ENCODE data around the gene KIAA0753.

KIAA0753 gene

GRCh38 chr17:6569370-6570285 is 70.9 kb downstream of the KIAA0753 start:
- no peak for DNase-seq (ENCODE audit: low read depth)

- DNase-seq (ENCODE audit: low read depth): no peak
Measured at GRCh38 chr17:6568184-6568758, 72.2 kb downstream of the KIAA0753 start.

GRCh38 chr17:6567528-6568183 is 72.9 kb downstream of the KIAA0753 start:
- no peak for DNase-seq (ENCODE audit: low read depth)

GRCh38 chr17:6561446-6561845 is 79.1 kb downstream of the KIAA0753 start:
- DNase-seq (ENCODE audit: low read depth): no peak

GRCh38 chr17:6560496-6560895 is 80.0 kb downstream of the KIAA0753 start:
- no peak for DNase-seq (ENCODE audit: low read depth)

- DNase-seq (ENCODE audit: low read depth): no peak
Measured at GRCh38 chr17:6559753-6560215, 80.7 kb downstream of the KIAA0753 start.

- DNase-seq (ENCODE audit: low read depth): no peak
Measured at GRCh38 chr17:6558932-6559752, 81.4 kb downstream of the KIAA0753 start.

GRCh38 chr17:6558276-6558675 is 82.2 kb downstream of the KIAA0753 start:
- no peak for DNase-seq (ENCODE audit: low read depth)

GRCh38 chr17:6557040-6557438 is 83.5 kb downstream of the KIAA0753 start:
- DNase-seq (ENCODE audit: low read depth): no peak

- no peak for DNase-seq (ENCODE audit: low read depth)
Measured at GRCh38 chr17:6556121-6557039, 84.1 kb downstream of the KIAA0753 start, which contains the start of gene PITPNM3. TSS of gene PITPNM3 (minus strand) at chr17:6556555. CDS start at chr17:6556406, 149 bp downstream.

GRCh38 chr17:6555331-6556120 is 85.0 kb downstream of the KIAA0753 start:
- DNase-seq (ENCODE audit: low read depth): no peak

- DNase-seq (ENCODE audit: low read depth): no peak
Measured at GRCh38 chr17:6554871-6555330, 85.6 kb downstream of the KIAA0753 start.

GRCh38 chr17:6554342-6554741 is 86.2 kb downstream of the KIAA0753 start:
- DNase-seq (ENCODE audit: low read depth): no peak

- DNase-seq (ENCODE audit: low read depth): no peak
Measured at GRCh38 chr17:6551869-6552531, 88.5 kb downstream of the KIAA0753 start.

GRCh38 chr17:6551356-6551755 is 89.2 kb downstream of the KIAA0753 start:
- no peak for DNase-seq (ENCODE audit: low read depth)

- DNase-seq (ENCODE audit: low read depth): no peak
Measured at GRCh38 chr17:6549384-6550036, 91.0 kb downstream of the KIAA0753 start.

- DNase-seq (ENCODE audit: low read depth): no peak
Measured at GRCh38 chr17:6548578-6549330, 91.8 kb downstream of the KIAA0753 start.

GRCh38 chr17:6548034-6548433 is 92.5 kb downstream of the KIAA0753 start:
- no peak for DNase-seq (ENCODE audit: low read depth)

All from stimulated activated CD8-positive, alpha-beta memory T cell treated with anti-CD3 and anti-CD28 coated beads, Interleukin-4, amount 100 ng/mL, for 24 hours (primary cell).